AG08396 (cell line): ENCODE data around the gene WDR55.
"Not testable (repeated sequence)": the region's sequence is repeated elsewhere in the genome, so short reads cannot be mapped to it uniquely, and the experiment has no call there.

Experiments used
- DNase-seq: peaks from one replicate; pipeline ENCODE4 v3.0.0; 2012; ENCODE audit warnings: low spot score, mixed read lengths

The WDR55 gene

GRCh38 chr5:140710899-140711552 lies 46.3 kb downstream of the WDR55 start:
- peak; percentile 85 for DNase-seq

DNA sequence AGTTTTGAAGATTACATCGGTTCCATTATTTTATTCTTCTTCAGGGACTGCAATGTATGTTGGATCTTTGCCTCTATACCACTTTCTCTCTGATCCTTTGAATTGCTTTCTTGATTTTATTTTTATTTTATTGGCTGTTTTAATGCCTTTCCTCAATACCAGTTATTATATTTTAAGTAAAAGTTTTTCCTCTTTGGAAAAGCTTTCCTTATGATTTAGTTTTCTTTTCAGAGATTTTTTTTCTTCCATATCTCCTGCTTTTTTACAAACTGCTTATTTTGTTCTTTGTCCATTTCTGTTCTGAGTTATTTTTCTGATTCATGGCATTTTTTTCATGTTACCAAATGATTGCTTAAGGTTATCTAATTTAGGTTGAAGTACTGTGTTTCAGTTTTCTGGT lies 47.1 kb downstream of the WDR55 start:
- no peak for DNase-seq

GRCh38 chr5:140713562-140714094 lies 48.9 kb downstream of the WDR55 start:
- no peak for DNase-seq

DNA sequence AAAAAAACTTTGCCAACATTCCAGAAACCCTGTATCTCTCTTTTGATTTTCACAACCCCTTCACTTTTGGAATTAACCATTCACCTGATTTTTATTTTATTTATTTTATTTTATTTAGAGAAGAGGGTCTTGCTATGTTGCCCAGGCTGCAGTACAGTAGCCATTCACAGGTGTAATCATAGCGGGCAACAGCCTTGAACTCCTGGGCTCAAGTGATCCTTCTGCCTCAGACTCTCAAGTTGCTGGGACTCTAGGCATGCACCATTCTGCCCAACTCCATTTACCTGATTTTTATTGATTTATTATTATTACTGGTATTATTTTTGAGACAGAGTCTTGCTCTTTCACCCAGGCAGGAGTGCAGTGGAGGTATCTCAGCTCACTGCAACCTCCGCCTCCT lies 51.5 kb downstream of the WDR55 start:
- not testable (repeated sequence) for DNase-seq

DNA sequence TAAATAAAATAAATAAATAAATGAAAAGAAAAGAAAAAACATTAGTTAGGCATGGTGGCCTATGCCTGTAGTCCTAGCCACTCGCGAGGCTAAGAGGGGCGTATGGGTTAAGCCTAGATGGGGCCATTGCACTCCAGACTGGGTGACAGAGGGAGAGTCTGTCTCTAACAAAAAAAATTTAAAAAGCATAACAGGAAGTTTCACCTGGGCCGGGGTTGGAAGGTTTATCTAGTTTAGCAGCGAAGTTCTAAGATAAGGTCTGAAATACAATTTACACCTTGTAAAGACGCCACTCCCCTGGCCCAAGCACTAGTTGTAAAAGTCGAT lies 53.5 kb downstream of the WDR55 start:
- no peak for DNase-seq

GRCh38 chr5:140720738-140721137 lies 56.0 kb downstream of the WDR55 start:
- DNase-seq = not testable (repeated sequence)

DNA sequence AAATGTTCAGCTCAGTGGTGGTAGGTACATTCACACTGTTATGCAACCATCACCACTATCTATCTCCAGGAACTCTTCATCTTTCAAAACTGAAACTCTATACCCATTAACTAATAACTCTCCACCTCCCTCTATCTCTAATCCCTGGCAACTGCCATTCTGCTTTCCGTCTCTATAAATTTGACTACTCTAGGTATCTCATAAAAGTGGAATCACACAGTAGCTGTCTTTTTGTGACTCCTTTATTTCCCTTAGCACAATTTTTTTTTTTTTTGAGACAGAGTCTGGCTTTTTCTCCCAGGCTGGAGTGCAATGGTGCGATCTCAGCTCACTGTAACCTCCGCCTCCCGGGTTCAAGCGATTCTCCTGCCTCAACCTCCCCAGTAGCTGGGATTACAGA lies 56.7 kb downstream of the WDR55 start:
- not testable (repeated sequence) for DNase-seq
